HEK293 (cell line): Measurements from ENCODE around the gene MLPH.

Experiments used
- CTCF ChIA-PET: fragments of 350-600 bp; formaldehyde crosslinking; extraction: SDS; loops from one replicate; lab custom pipeline; 2021; ENCODE audit warnings: antibody characterized with exemption; lab: Yijun Ruan, JAX
- POLR2A ChIA-PET: fragments of 300-600 bp; formaldehyde crosslinking; extraction: SDS; loops from one replicate; lab custom pipeline; 2020; ENCODE audit warnings: antibody characterized with exemption, inconsistent platforms; lab: Yijun Ruan, JAX
- H3K27ac ChIP-seq: fragments of 200-500 bp; sonication (Bioruptor generic); 2 replicates; pipeline ENCODE4 v1.5.1; 2014; ENCODE audit warnings: low read depth, low read length, control low read depth, inconsistent platforms; ENCODE audit errors: extremely low read depth
- H3K36me3 ChIP-seq, 2 experiments: fragments of 200-500 bp in 1 of 2; sonication (Bioruptor generic) in 1 of 2; 1 replicate in 1 of 2; 2 replicates in 1 of 2; pipeline ENCODE4 v1.5.1; 2014 to 2017; ENCODE audit warnings: inconsistent platforms in 2 of 2, low read length in 2 of 2; ENCODE audit not compliant: control insufficient read depth in 2 of 2, insufficient read depth in 1 of 2
- H3K4me1 ChIP-seq: fragments of 200-500 bp; sonication (Bioruptor generic); 2 replicates; pipeline ENCODE4 v1.5.1; 2014; ENCODE audit warnings: mild to moderate bottlenecking, low read length, inconsistent platforms; ENCODE audit not compliant: control insufficient read depth, insufficient read depth
- H3K4me3 ChIP-seq: 2 replicates; pipeline ENCODE4 v1.5.1; 2011; ENCODE audit warnings: low read depth, mild to moderate bottlenecking, control low read depth, low read length, moderate library complexity
- H3K9me3 ChIP-seq: fragments of 200-500 bp; sonication (Bioruptor generic); 2 replicates; pipeline ENCODE4 v1.5.1; 2014; ENCODE audit warnings: low read depth, low read length, inconsistent platforms; ENCODE audit not compliant: control insufficient read depth, insufficient read depth
- CTCF ChIP-seq: fragments of 450-650 bp; formaldehyde crosslinking; IDR thresholded peaks from 2 replicates; pipeline ENCODE4 v1.5.1; 2016; ENCODE audit warnings: missing biosample characterization, missing genetic modification characterization
- KLF1 ChIP-seq: fragments of 450-650 bp; formaldehyde crosslinking; IDR thresholded peaks from 2 replicates; pipeline ENCODE4 v1.5.1; 2016; ENCODE audit warnings: missing biosample characterization, missing genetic modification characterization
- PRDM1 ChIP-seq: fragments of 450-650 bp; formaldehyde crosslinking; IDR thresholded peaks from 2 replicates; pipeline ENCODE4; 2016; ENCODE audit warnings: missing biosample characterization, missing genetic modification characterization
- REPIN1 ChIP-seq: fragments of 450-650 bp; formaldehyde crosslinking; IDR thresholded peaks from 2 replicates; pipeline ENCODE4 v1.5.1; 2017; ENCODE audit warnings: missing biosample characterization, missing genetic modification characterization, low read depth
- TCF7L2 ChIP-seq: IDR thresholded peaks from 2 replicates; pipeline ENCODE4 v1.6.1; 2011; ENCODE audit warnings: low read depth, mild to moderate bottlenecking, inconsistent platforms, low read length, moderate library complexity, borderline replicate concordance
- WT1 ChIP-seq: fragments of 450-650 bp; formaldehyde crosslinking; IDR thresholded peaks from 2 replicates; pipeline ENCODE4 v1.5.1; 2016; ENCODE audit warnings: missing biosample characterization, missing genetic modification characterization
- ZBTB20 ChIP-seq: fragments of 450-650 bp; formaldehyde crosslinking; IDR thresholded peaks from 2 replicates; pipeline ENCODE4 v1.5.1; 2016; ENCODE audit warnings: missing biosample characterization, missing genetic modification characterization
- ZBTB21 ChIP-seq: fragments of 450-650 bp; formaldehyde crosslinking; IDR thresholded peaks from 2 replicates; pipeline ENCODE4 v1.5.1; 2017; ENCODE audit warnings: missing biosample characterization, missing genetic modification characterization
- ZFHX2 ChIP-seq: fragments of 450-650 bp; formaldehyde crosslinking; conservative IDR thresholded peaks from 2 replicates; pipeline ENCODE4 v1.5.1; 2016; ENCODE audit warnings: missing biosample characterization, missing genetic modification characterization
- ZFP37 ChIP-seq: fragments of 450-650 bp; formaldehyde crosslinking; IDR thresholded peaks from 2 replicates; pipeline ENCODE4 v1.5.1; 2016; ENCODE audit warnings: missing biosample characterization, missing genetic modification characterization
- ZIC2 ChIP-seq: fragments of 450-650 bp; formaldehyde crosslinking; IDR thresholded peaks from 2 replicates; pipeline ENCODE4 v1.5.1; 2016; ENCODE audit warnings: missing biosample characterization, missing genetic modification characterization
- ZNF148 ChIP-seq: fragments of 450-650 bp; formaldehyde crosslinking; IDR thresholded peaks from 2 replicates; pipeline ENCODE4 v1.5.0; 2017; ENCODE audit warnings: missing biosample characterization, missing genetic modification characterization, borderline replicate concordance
- ZNF155 ChIP-seq: fragments of 450-650 bp; formaldehyde crosslinking; IDR thresholded peaks from 2 replicates; pipeline ENCODE4 v1.5.1; 2016; ENCODE audit warnings: missing biosample characterization, missing genetic modification characterization
- ZNF175 ChIP-seq: fragments of 450-650 bp; formaldehyde crosslinking; IDR thresholded peaks from 2 replicates; pipeline ENCODE4 v1.5.1; 2016; ENCODE audit warnings: missing biosample characterization, missing genetic modification characterization
- ZNF19 ChIP-seq: fragments of 450-650 bp; formaldehyde crosslinking; IDR thresholded peaks from 2 replicates; pipeline ENCODE4; 2016; ENCODE audit warnings: missing biosample characterization, missing genetic modification characterization, low read depth
- ZNF214 ChIP-seq: fragments of 450-650 bp; formaldehyde crosslinking; IDR thresholded peaks from 2 replicates; pipeline ENCODE4 v1.5.1; 2017; ENCODE audit warnings: missing biosample characterization, mild to moderate bottlenecking, missing genetic modification characterization, borderline replicate concordance
- ZNF223 ChIP-seq: fragments of 450-650 bp; formaldehyde crosslinking; IDR thresholded peaks from 2 replicates; pipeline ENCODE4 v1.5.1; 2016; ENCODE audit warnings: missing biosample characterization, missing genetic modification characterization
- ZNF274 ChIP-seq, 2 experiments: fragments of 200-500 bp in 1 of 2; fragments of 450-650 bp in 1 of 2; sonication (Bioruptor generic) in 1 of 2; formaldehyde crosslinking in 1 of 2; IDR thresholded peaks; 2 replicates each; pipeline versions ENCODE4 v1.5.1 to v1.6.1; 2014 to 2016; ENCODE audit warnings: borderline replicate concordance in 1 of 2, inconsistent platforms in 1 of 2, low read length in 1 of 2, missing biosample characterization in 1 of 2, missing genetic modification characterization in 1 of 2
- ZNF366 ChIP-seq: fragments of 450-650 bp; formaldehyde crosslinking; conservative IDR thresholded peaks from 2 replicates; pipeline ENCODE4 v1.5.1; 2016; ENCODE audit warnings: missing biosample characterization, missing genetic modification characterization
- ZNF48 ChIP-seq: fragments of 450-650 bp; formaldehyde crosslinking; IDR thresholded peaks from 2 replicates; pipeline ENCODE4 v1.5.1; 2016; ENCODE audit warnings: missing biosample characterization, missing genetic modification characterization
- ZNF544 ChIP-seq: fragments of 450-650 bp; formaldehyde crosslinking; IDR thresholded peaks from 2 replicates; pipeline ENCODE4 v1.5.0; 2017; ENCODE audit warnings: missing biosample characterization, missing genetic modification characterization
- ZNF645 ChIP-seq: fragments of 450-650 bp; formaldehyde crosslinking; IDR thresholded peaks from 2 replicates; pipeline ENCODE4; 2016; ENCODE audit warnings: missing biosample characterization, missing genetic modification characterization
- ZNF837 ChIP-seq: fragments of 450-650 bp; formaldehyde crosslinking; IDR thresholded peaks from 2 replicates; pipeline ENCODE4 v1.5.1; 2016; ENCODE audit warnings: missing biosample characterization, missing genetic modification characterization
- ZSCAN18 ChIP-seq: fragments of 450-650 bp; formaldehyde crosslinking; IDR thresholded peaks from 2 replicates; pipeline ENCODE4 v1.5.1; 2016; ENCODE audit warnings: missing biosample characterization, missing genetic modification characterization

MLPH gene

GRCh38 chr2:237515166-237515565 is 28.1 kb downstream of the MLPH start:
- H3K9me3 ChIP-seq: no peaks in the 10 kb centered on the region
- TF ChIP-seq ZFHX2 (tag by site-specific recombination): no peak
- no peak for TF ChIP-seq ZNF214 (tag by site-specific recombination)
- no peak for TF ChIP-seq ZBTB21 (tag by site-specific recombination)
- TF ChIP-seq ZBTB20 (tag by site-specific recombination): no peak
- TF ChIP-seq ZNF155 (tag by site-specific recombination): no peak
- TF ChIP-seq ZNF274 (IDR thresholded peaks at IDR 0.05; ENCODE audit: low read length): no peak
- no peak for TF ChIP-seq ZNF274 (tag by site-specific recombination; IDR thresholded peaks at IDR 0.05; ENCODE audit: borderline replicate concordance)
- no peak for TF ChIP-seq CTCF (tag by site-specific recombination)
- TF ChIP-seq ZNF645 (tag by site-specific recombination): no peak
- TF ChIP-seq, all 188 proteins: peak for 0
- Histone ChIP-seq H3K27ac (no peak overlapping the region), H3K4me1 (no peaks in the 10 kb centered on the region), H3K4me3 (no peak overlapping the region), H3K36me3 (no peaks in the 10 kb centered on the region)
- ChIA-PET CTCF (interaction anchor here (0.7 to 11.8 kb wide), 4 partner anchors 9 to 230 kb away, joined by 3 to 256 read pairs (median 4); no protein-coding TSS in a partner anchor), POLR2A (no interaction called here)

- Histone ChIP-seq H3K36me3 (no peaks in the 10 kb centered on the region), H3K4me1 (no peaks in the 10 kb centered on the region), H3K9me3 (no peaks in the 10 kb centered on the region), H3K4me3 (no peak overlapping the region), H3K27ac (no peak overlapping the region)
- ChIA-PET CTCF (interaction anchor here (0.6 to 11.8 kb wide), 4 partner anchors 19 to 72 kb away, joined by 3 to 256 read pairs (median 4); no protein-coding TSS in a partner anchor), POLR2A (no interaction called here)
- TF ChIP-seq WT1 (tag by site-specific recombination) (no peak), ZIC2 (no peak), ZNF19 (tag by site-specific recombination) (no peak)
These were observed 28.7 kb downstream of the MLPH start for GRCh38 chr2:237515621-237516275.

GRCh38 chr2:237517163-237517562 is 30.1 kb downstream of the MLPH start:
- no peak overlapping the region for H3K4me3 ChIP-seq
- no peaks in the 10 kb centered on the region for H3K36me3 ChIP-seq
- ChIA-PET CTCF (interaction anchor here (0.9 to 11.8 kb wide), 2 partner anchors 56 to 395 kb away, joined by 4 to 256 read pairs; no protein-coding TSS in a partner anchor), POLR2A (no interaction called here)
- no peak overlapping the region for H3K27ac ChIP-seq
- no peaks in the 10 kb centered on the region for H3K4me1 ChIP-seq
- no peaks in the 10 kb centered on the region for H3K9me3 ChIP-seq
- TF ChIP-seq ZNF148 (tag by site-specific recombination) (no peak), PRDM1 (no peak), ZSCAN18 (no peak), ZFP37 (tag by site-specific recombination) (no peak), ZNF48 (tag by site-specific recombination) (no peak), ZNF366 (tag by site-specific recombination) (peak; percentile 90), REPIN1 (tag by site-specific recombination) (no peak), ZFHX2 (tag by site-specific recombination) (peak; percentile 20; the same call in 1 of the 2 replicates), KLF1 (tag by site-specific recombination) (no peak), ZNF175 (no peak), ZNF274 (IDR thresholded peaks at IDR 0.05; ENCODE audit: low read length) (no peak), ZNF274 (tag by site-specific recombination; IDR thresholded peaks at IDR 0.05; ENCODE audit: borderline replicate concordance) (no peak), ZNF223 (tag by site-specific recombination) (no peak), TCF7L2 (no peak), ZNF837 (tag by site-specific recombination) (no peak), ZNF544 (tag by site-specific recombination) (no peak)
